Ascending aorta (tissue), 2 donors: ENCODE measurements around the gene GTF2A2. TPM values are rescaled to one million over a fixed set of nuclear protein-coding genes. Genes with fewer than 3 reads are reported as not detected.

Source experiments
- DNase-seq, 2 donors: peaks; one replicate each; pipeline ENCODE4 v3.0.0-alpha.2; 2019; ENCODE audit warnings: low spot score in 2 of 2
- H3K27ac ChIP-seq, 2 donors: fragments of 200-600 bp; sonication (generic); one replicate each; pipeline ENCODE4 v1.5.1; 2016 to 2017; ENCODE audit warnings: mild to moderate bottlenecking in 1 of 2
- H3K27me3 ChIP-seq: fragments of 200-600 bp; sonication (generic); one replicate; pipeline ENCODE4 v1.5.1; 2017
- H3K36me3 ChIP-seq, 2 donors: fragments of 200-600 bp; sonication (generic); one replicate each; pipeline ENCODE4 v1.5.1; 2016
- H3K4me1 ChIP-seq, 2 donors: fragments of 200-600 bp; sonication (generic); one replicate each; pipeline ENCODE4 v1.5.1; 2016 to 2017; ENCODE audit warnings: mild to moderate bottlenecking in 1 of 2
- H3K4me3 ChIP-seq, 2 donors: fragments of 200-600 bp; sonication (generic); one replicate each; pipeline ENCODE4 v1.5.1; 2016 to 2017; ENCODE audit warnings: mild to moderate bottlenecking in 1 of 2
- H3K9me3 ChIP-seq, 2 donors: fragments of 200-600 bp; sonication (generic); one replicate each; pipeline ENCODE4 v1.5.1; 2016
- CTCF ChIP-seq, 3 experiments: fragments of 200-600 bp in 2 of 3; fragments of 450-650 bp in 1 of 3; sonication (generic) in 2 of 3; IDR thresholded peaks; one replicate each; pipeline ENCODE4 v1.5.1; 2016 to 2019; ENCODE audit warnings: antibody characterized with exemption in 3 of 3, mild to moderate bottlenecking in 1 of 3, moderate library complexity in 1 of 3
- intact Hi-C: fragments of 100-400 bp; cut with DNase I; formaldehyde crosslinking; loops from one replicate; pipeline ENCODE4 v1.15.1; 2023
- total RNA-seq: library from RNA; depleted of rRNA; stranded (reverse); fragments of >200 nt; gene quantifications from one replicate; pipeline ENCODE4 v1.1.0, GENCODE V29; 2016

The GTF2A2 gene
- total RNA-seq, 1 donor from 2014 or later: 1.4 TPM

- no peak for DNase-seq
- Histone ChIP-seq H3K27ac (peak overlapping the region; percentile 96 to 99), H3K4me1 (peaks cover 0 to 19% of the 10 kb centered on the region in 2 donors), H3K4me3 (peak overlapping the region; percentile 86 to 93), H3K36me3 (peaks cover 0 to 6% of the 10 kb centered on the region in 2 donors), H3K9me3 (no peaks in the 10 kb centered on the region), H3K27me3 (no peaks in the 10 kb centered on the region)
- no peak for TF ChIP-seq CTCF (IDR thresholded peaks at IDR 0.05)
- intact Hi-C loops: loop anchor here (10.0 kb wide), 1 partner anchor 786 kb away; the partner anchor contains the start of gene ICE2
Measured at GRCh38 chr15:59688423-59688781, 31.1 kb upstream of the GTF2A2 start.

- Histone ChIP-seq H3K4me3 (peak overlapping the region; percentile 86 to 93), H3K4me1 (peaks cover 0 to 19% of the 10 kb centered on the region in 2 donors), H3K27me3 (no peaks in the 10 kb centered on the region), H3K27ac (peak overlapping the region; percentile 96 to 99), H3K9me3 (no peaks in the 10 kb centered on the region), H3K36me3 (peaks cover 0 to 9% of the 10 kb centered on the region in 2 donors)
- intact Hi-C loops: loop anchor here (10.0 kb wide), 1 partner anchor 787 kb away; the partner anchor contains the start of gene ICE2
- no peak for DNase-seq
- no peak for TF ChIP-seq CTCF (IDR thresholded peaks at IDR 0.05)
Measured at GRCh38 chr15:59687836-59688235, 30.5 kb upstream of the GTF2A2 start.

- H3K9me3 ChIP-seq: no peaks in the 10 kb centered on the region
- H3K27ac ChIP-seq: peak overlapping the region; percentile 24 to 99
Measured at GRCh38 chr15:59686389-59686788, 29.1 kb upstream of the GTF2A2 start.

GRCh38 chr15:59685737-59686297 is 28.5 kb upstream of the GTF2A2 start:
- peaks cover 0 to 19% of the 10 kb centered on the region in 2 donors for H3K4me1 ChIP-seq
- H3K9me3 ChIP-seq: no peaks in the 10 kb centered on the region
- no peak for DNase-seq
- peaks cover 14 to 24% of the 10 kb centered on the region in 2 donors for H3K36me3 ChIP-seq
- H3K27me3 ChIP-seq: no peaks in the 10 kb centered on the region
- intact Hi-C loops: loop anchor here (10.0 kb wide), 1 partner anchor 789 kb away; the partner anchor contains the start of gene ICE2
- H3K27ac ChIP-seq: peak overlapping the region; percentile 24 to 99
- no peak for TF ChIP-seq CTCF (IDR thresholded peaks at IDR 0.05)
- H3K4me3 ChIP-seq: no peak overlapping the region

More at GRCh38 chr15:59686389-59686788, 29.1 kb upstream of the GTF2A2 start:
- H3K4me3 ChIP-seq: peak overlapping the region in 1 of 2 donors; percentile 86
- DNase-seq: no peak
- no peaks in the 10 kb centered on the region for H3K27me3 ChIP-seq
- H3K36me3 ChIP-seq: peaks cover 9 to 18% of the 10 kb centered on the region in 2 donors
- H3K4me1 ChIP-seq: peaks cover 0 to 19% of the 10 kb centered on the region in 2 donors
- TF ChIP-seq CTCF (IDR thresholded peaks at IDR 0.05): no peak
- intact Hi-C loops: loop anchor here (10.0 kb wide), 1 partner anchor 788 kb away; the partner anchor contains the start of gene ICE2

GRCh38 chr15:59680870-59681269 is 23.6 kb upstream of the GTF2A2 start:
- peaks cover 0 to 5% of the 10 kb centered on the region in 2 donors for H3K4me1 ChIP-seq
- no peak overlapping the region for H3K27ac ChIP-seq
- intact Hi-C loops: loop anchor here (10.0 kb wide), 1 partner anchor 794 kb away; the partner anchor contains the start of gene ICE2
- H3K4me3 ChIP-seq: no peak overlapping the region
- no peaks in the 10 kb centered on the region for H3K9me3 ChIP-seq
- H3K27me3 ChIP-seq: no peaks in the 10 kb centered on the region
- peaks cover 45 to 63% of the 10 kb centered on the region in 2 donors for H3K36me3 ChIP-seq
- no peak for DNase-seq
- no peak for TF ChIP-seq CTCF (IDR thresholded peaks at IDR 0.05)
